ENCODE results near the gene TRANK1.

GRCh38 chr3:36937492-36937891, 7.4 kb downstream of the TRANK1 start:
- TF ChIP-seq CTCF (IDR thresholded peaks at IDR 0.05 in 8 of 11, conservative IDR thresholded peaks at IDR 0.05 in 3 of 11) (no peak), POLR2A (IDR thresholded peaks at IDR 0.05) (no peak), POLR2AphosphoS5 (IDR thresholded peaks at IDR 0.05) (no peak)
